Loucy (cell line): Measurements from ENCODE around the gene MGLL.

Experiments used
- H2AFZ ChIP-seq: fragments of 200-600 bp; sonication (generic); 2 replicates; pipeline ENCODE4 v1.6.0; 2016; ENCODE audit warnings: antibody characterized with exemption, mild to moderate bottlenecking, low read length, moderate library complexity
- H3F3A ChIP-seq: fragments of 200-600 bp; 2 replicates; pipeline ENCODE4 v1.6.0; 2016; ENCODE audit warnings: antibody characterized with exemption, low read depth, mild to moderate bottlenecking
- H3K27me3 ChIP-seq: fragments of 200-600 bp; sonication (generic); 2 replicates; pipeline ENCODE4 v1.6.1; 2014; ENCODE audit warnings: low read length, mild to moderate bottlenecking; ENCODE audit not compliant: insufficient read depth, poor library complexity, severe bottlenecking
- H3K36me3 ChIP-seq: fragments of 200-600 bp; sonication (generic); 2 replicates; pipeline ENCODE4 v1.6.1; 2016; ENCODE audit warnings: low read length; ENCODE audit not compliant: insufficient read depth
- H3K4me1 ChIP-seq: fragments of 200-600 bp; sonication (generic); 2 replicates; pipeline ENCODE4 v1.5.1; 2014; ENCODE audit warnings: low read length, mild to moderate bottlenecking; ENCODE audit not compliant: insufficient read depth, poor library complexity, severe bottlenecking
- H3K4me2 ChIP-seq: fragments of 200-600 bp; sonication (generic); 2 replicates; pipeline ENCODE4 v1.6.0; 2014; ENCODE audit warnings: antibody characterized with exemption, low read length, low read depth, mild to moderate bottlenecking; ENCODE audit not compliant: poor library complexity, severe bottlenecking
- H3K4me3 ChIP-seq: fragments of 200-600 bp; sonication (generic); 2 replicates; pipeline ENCODE4 v1.5.1; 2014; ENCODE audit warnings: low read length, mild to moderate bottlenecking, mixed read lengths; ENCODE audit not compliant: poor library complexity, severe bottlenecking
- H3K79me2 ChIP-seq: fragments of 200-600 bp; sonication (generic); 2 replicates; pipeline ENCODE4 v1.6.1; 2014; ENCODE audit warnings: low read length; ENCODE audit not compliant: insufficient read depth
- H3K9ac ChIP-seq: fragments of 200-600 bp; sonication (generic); 2 replicates; pipeline ENCODE4 v1.6.0; 2014; ENCODE audit warnings: mild to moderate bottlenecking, low read depth, low read length, moderate library complexity; ENCODE audit not compliant: poor library complexity, severe bottlenecking
- H3K9me2 ChIP-seq: fragments of 200-600 bp; sonication (generic); replicated peaks from 2 replicates; pipeline ENCODE4 v1.6.1; 2016; ENCODE audit warnings: low read depth, low read length, mixed read lengths
- H3K9me3 ChIP-seq: fragments of 200-600 bp; sonication (generic); 2 replicates; pipeline ENCODE4 v1.6.1; 2014; ENCODE audit warnings: mild to moderate bottlenecking, antibody characterized with exemption, low read length, low read depth; ENCODE audit not compliant: insufficient read depth
- H4K20me1 ChIP-seq: fragments of 200-600 bp; sonication (generic); 2 replicates; pipeline ENCODE4 v1.6.0; 2014; ENCODE audit warnings: antibody characterized with exemption, low read length, mild to moderate bottlenecking; ENCODE audit not compliant: insufficient read depth, poor library complexity, severe bottlenecking
- CTCF ChIP-seq: fragments of 200-600 bp; sonication (generic); conservative IDR thresholded peaks from 2 replicates; pipeline ENCODE4 v1.5.1; 2014; ENCODE audit warnings: mild to moderate bottlenecking, antibody characterized with exemption, low read length
- EZH2phosphoT487 ChIP-seq: fragments of 200-600 bp; IDR thresholded peaks from 2 replicates; pipeline ENCODE4 v1.6.1; 2018; ENCODE audit warnings: antibody characterized with exemption, mild to moderate bottlenecking, moderate library complexity, borderline replicate concordance

Gene MGLL

GRCh38 chr3:127771746-127772145 lies 50.6 kb downstream of the MGLL start:
- TF ChIP-seq CTCF = no peak
- TF ChIP-seq EZH2phosphoT487 = no peak
- Histone ChIP-seq H3K9ac (no peak overlapping the region), H3K4me1 (peaks cover 64% of the 10 kb centered on the region), H2AFZ (no peak overlapping the region), H3K4me2 (no peak overlapping the region), H3K4me3 (no peak overlapping the region), H3K79me2 (peaks cover 99% of the 10 kb centered on the region), H4K20me1 (no peaks in the 10 kb centered on the region), H3K36me3 (peaks cover 33% of the 10 kb centered on the region; the same call in 1 of the 2 replicates), H3F3A (no peaks in the 10 kb centered on the region), H3K9me2 (no peaks in the 10 kb centered on the region), H3K9me3 (peaks cover 8% of the 10 kb centered on the region; the same call in 1 of the 2 replicates), H3K27me3 (no peaks in the 10 kb centered on the region)

GRCh38 chr3:127770671-127771355 lies 51.5 kb downstream of the MGLL start:
- H3K4me3 ChIP-seq = no peak overlapping the region
- H3K4me2 ChIP-seq = no peak overlapping the region
- peaks cover 64% of the 10 kb centered on the region for H3K4me1 ChIP-seq
- no peaks in the 10 kb centered on the region for H3F3A ChIP-seq
- peaks cover 99% of the 10 kb centered on the region for H3K79me2 ChIP-seq
- H3K9me2 ChIP-seq = no peaks in the 10 kb centered on the region
- H3K9ac ChIP-seq = peak overlapping the region; percentile 31
- peaks cover 38% of the 10 kb centered on the region; the same call in 1 of the 2 replicates for H3K36me3 ChIP-seq
- H3K9me3 ChIP-seq = peaks cover 8% of the 10 kb centered on the region; the same call in 1 of the 2 replicates
- no peaks in the 10 kb centered on the region for H4K20me1 ChIP-seq
- no peak overlapping the region for H2AFZ ChIP-seq
- TF ChIP-seq CTCF (no peak), EZH2phosphoT487 (no peak)
- H3K27me3 ChIP-seq = no peaks in the 10 kb centered on the region

- Histone ChIP-seq H3K79me2 (peaks cover 99% of the 10 kb centered on the region), H3K9ac (no peak overlapping the region), H3K9me3 (peaks cover 8% of the 10 kb centered on the region; the same call in 1 of the 2 replicates), H3K9me2 (no peaks in the 10 kb centered on the region), H2AFZ (no peak overlapping the region), H4K20me1 (no peaks in the 10 kb centered on the region), H3F3A (no peaks in the 10 kb centered on the region), H3K4me1 (peaks cover 64% of the 10 kb centered on the region), H3K27me3 (no peaks in the 10 kb centered on the region), H3K4me2 (no peak overlapping the region), H3K4me3 (no peak overlapping the region), H3K36me3 (peaks cover 42% of the 10 kb centered on the region; the same call in 1 of the 2 replicates)
- TF ChIP-seq EZH2phosphoT487 = no peak
- no peak for TF ChIP-seq CTCF
These were observed 52.8 kb downstream of the MGLL start for GRCh38 chr3:127769284-127770081.
